GM23338 (cell line): Measurements from ENCODE around the gene TNFAIP8L1. TPM values are rescaled to one million over a fixed set of nuclear protein-coding genes. Genes with fewer than 3 reads are reported as not detected.

Source experiments
- ATAC-seq: fragments of 200-7000 bp; cut with Tn5 transposase; 3 replicates; pipeline ENCODE4 v1.9.1; 2020
- DNase-seq: peaks from one replicate; pipeline ENCODE4 v3.0.0-alpha.2; 2015; ENCODE audit warnings: low spot score
- H2AFZ ChIP-seq: fragments of 200-600 bp; sonication (generic); 2 replicates; pipeline ENCODE4 v1.8.0; 2016; ENCODE audit warnings: antibody characterized with exemption, mild to moderate bottlenecking, moderate library complexity
- H3F3A ChIP-seq: fragments of 200-600 bp; sonication (generic); replicated peaks from 2 replicates; pipeline ENCODE4 v1.8.0; 2017; ENCODE audit warnings: antibody characterized with exemption, mixed run types, low read depth
- H3K27ac ChIP-seq: fragments of 200-600 bp; sonication (generic); 2 replicates; pipeline ENCODE4 v1.6.1; 2016; ENCODE audit warnings: low read depth
- H3K27me3 ChIP-seq: fragments of 200-600 bp; sonication (generic); 2 replicates; pipeline ENCODE4 v1.8.0; 2016; ENCODE audit warnings: mild to moderate bottlenecking, mixed run types, moderate library complexity; ENCODE audit not compliant: insufficient read depth
- H3K36me3 ChIP-seq: fragments of 200-600 bp; sonication (generic); 2 replicates; pipeline ENCODE4 v1.8.0; 2016; ENCODE audit warnings: mild to moderate bottlenecking; ENCODE audit not compliant: insufficient read depth
- H3K4me1 ChIP-seq: fragments of 200-600 bp; sonication (generic); 2 replicates; pipeline ENCODE4 v1.8.0; 2016; ENCODE audit warnings: mild to moderate bottlenecking, moderate library complexity; ENCODE audit not compliant: insufficient read depth
- H3K4me2 ChIP-seq: fragments of 200-600 bp; sonication (generic); 2 replicates; pipeline ENCODE4 v1.7.1; 2017; ENCODE audit warnings: mixed run types
- H3K4me3 ChIP-seq: fragments of 200-600 bp; sonication (generic); 2 replicates; pipeline ENCODE4 v1.6.1; 2016; ENCODE audit warnings: mixed run types
- H3K79me2 ChIP-seq: fragments of 200-600 bp; sonication (generic); replicated peaks from 2 replicates; pipeline ENCODE4 v1.8.0; 2017; ENCODE audit warnings: mild to moderate bottlenecking; ENCODE audit not compliant: insufficient read depth
- H3K9me2 ChIP-seq: fragments of 200-600 bp; sonication (generic); 2 replicates; pipeline ENCODE4 v1.8.0; 2017; ENCODE audit not compliant: insufficient read depth
- H4K20me1 ChIP-seq: fragments of 200-600 bp; sonication (generic); replicated peaks from 2 replicates; pipeline ENCODE4 v1.8.0; 2017; ENCODE audit warnings: mild to moderate bottlenecking; ENCODE audit not compliant: insufficient read depth
- H3K27ac Mint-ChIP-seq: 2 replicates; pipeline ENCODE4 v1.8.0; 2020; ENCODE audit warnings: inconsistent platforms, mild to moderate bottlenecking, moderate library complexity, mixed read lengths
- H3K27me3 Mint-ChIP-seq: 3 replicates; pipeline ENCODE4 v1.8.0; 2022; ENCODE audit warnings: low read depth, mild to moderate bottlenecking, moderate library complexity, mixed read lengths, inconsistent platforms; ENCODE audit not compliant: insufficient read depth, poor library complexity
- H3K36me3 Mint-ChIP-seq: 3 replicates; pipeline ENCODE4 v1.8.0; 2021; ENCODE audit warnings: low read depth, mild to moderate bottlenecking, inconsistent platforms, moderate library complexity, mixed read lengths
- H3K4me1 Mint-ChIP-seq: 3 replicates; pipeline ENCODE4 v1.8.0; 2020; ENCODE audit warnings: mild to moderate bottlenecking, inconsistent platforms, mixed read lengths
- H3K4me3 Mint-ChIP-seq: 3 replicates; pipeline ENCODE4 v1.8.0; 2021; ENCODE audit warnings: moderate library complexity, mild to moderate bottlenecking, inconsistent platforms, mixed read lengths
- H3K9me3 Mint-ChIP-seq: 3 replicates; pipeline ENCODE4 v1.8.0; 2020; ENCODE audit warnings: moderate library complexity, mild to moderate bottlenecking, inconsistent platforms, mixed read lengths
- CTCF ChIP-seq, 2 experiments: fragments of 200-600 bp in 1 of 2; sonication (generic) in 1 of 2; conservative IDR thresholded peaks; 2 replicates each; pipeline versions ENCODE4 v1.5.1 to v1.6.1; 2016 to 2017; ENCODE audit warnings: antibody characterized with exemption in 2 of 2, low read depth in 2 of 2, mild to moderate bottlenecking in 2 of 2, moderate library complexity in 1 of 2
- EZH2 ChIP-seq: fragments of 200-600 bp; sonication (generic); IDR thresholded peaks from one replicate; pipeline ENCODE4 v1.8.0; 2017; ENCODE audit warnings: antibody characterized with exemption, mild to moderate bottlenecking, low read depth; ENCODE audit not compliant: unreplicated experiment
- JUNB ChIP-seq: IDR thresholded peaks from one replicate; pipeline ENCODE4 v1.6.1; 2016; ENCODE audit warnings: antibody characterized with exemption; ENCODE audit not compliant: unreplicated experiment
- NANOG ChIP-seq: IDR thresholded peaks from 2 replicates; pipeline ENCODE4 v1.6.1; 2016; ENCODE audit warnings: antibody characterized with exemption, borderline replicate concordance
- POLR2AphosphoS5 ChIP-seq: IDR thresholded peaks from 2 replicates; pipeline ENCODE4 v1.6.1; 2016; ENCODE audit warnings: antibody characterized with exemption, low read depth
- ZNF114 ChIP-seq: fragments of 250-450 bp; sonication (Bioruptor Pico); IDR thresholded peaks from 2 replicates; pipeline ENCODE4 v1.5.0; 2020; ENCODE audit warnings: mild to moderate bottlenecking, moderate library complexity
- polyA plus RNA-seq: library from polyadenylated mRNA; unstranded; fragments of >200 nt; fragmentation: Nextera tagmentation; extraction: Ambion mirVana; gene quantifications from 2 replicates; pipeline ENCODE4 v1.2.1, GENCODE V29; 2016
- total RNA-seq: library from RNA; depleted of rRNA; stranded (reverse); fragments of >200 nt; shearing (Covaris generic); gene quantifications from 2 replicates; pipeline ENCODE4 v1.2.3, GENCODE V29; 2014
- TF ChIP-seq, protein P1 (sequence below): IDR thresholded peaks from 2 replicates; pipeline ENCODE4 v1.6.1; 2016; ENCODE audit warnings: antibody characterized with exemption
- TF ChIP-seq, protein P2 (sequence below): IDR thresholded peaks from one replicate; pipeline ENCODE4 v1.6.1; 2018; ENCODE audit warnings: antibody characterized with exemption; ENCODE audit not compliant: unreplicated experiment

The TNFAIP8L1 gene
- total and polyA plus RNA-seq, 2 experiments from 2014 or later = 2.7 to 4.1 TPM

- TF ChIP-seq EZH2 = no peak
- no peak for TF ChIP-seq POLR2AphosphoS5
- TF ChIP-seq, protein P1, sequence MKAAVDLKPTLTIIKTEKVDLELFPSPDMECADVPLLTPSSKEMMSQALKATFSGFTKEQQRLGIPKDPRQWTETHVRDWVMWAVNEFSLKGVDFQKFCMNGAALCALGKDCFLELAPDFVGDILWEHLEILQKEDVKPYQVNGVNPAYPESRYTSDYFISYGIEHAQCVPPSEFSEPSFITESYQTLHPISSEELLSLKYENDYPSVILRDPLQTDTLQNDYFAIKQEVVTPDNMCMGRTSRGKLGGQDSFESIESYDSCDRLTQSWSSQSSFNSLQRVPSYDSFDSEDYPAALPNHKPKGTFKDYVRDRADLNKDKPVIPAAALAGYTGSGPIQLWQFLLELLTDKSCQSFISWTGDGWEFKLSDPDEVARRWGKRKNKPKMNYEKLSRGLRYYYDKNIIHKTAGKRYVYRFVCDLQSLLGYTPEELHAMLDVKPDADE = no peak
- TF ChIP-seq CTCF (conservative IDR thresholded peaks at IDR 0.05; ENCODE audit: low read depth in 2 of 2) = no peak
- TF ChIP-seq, protein P2, sequence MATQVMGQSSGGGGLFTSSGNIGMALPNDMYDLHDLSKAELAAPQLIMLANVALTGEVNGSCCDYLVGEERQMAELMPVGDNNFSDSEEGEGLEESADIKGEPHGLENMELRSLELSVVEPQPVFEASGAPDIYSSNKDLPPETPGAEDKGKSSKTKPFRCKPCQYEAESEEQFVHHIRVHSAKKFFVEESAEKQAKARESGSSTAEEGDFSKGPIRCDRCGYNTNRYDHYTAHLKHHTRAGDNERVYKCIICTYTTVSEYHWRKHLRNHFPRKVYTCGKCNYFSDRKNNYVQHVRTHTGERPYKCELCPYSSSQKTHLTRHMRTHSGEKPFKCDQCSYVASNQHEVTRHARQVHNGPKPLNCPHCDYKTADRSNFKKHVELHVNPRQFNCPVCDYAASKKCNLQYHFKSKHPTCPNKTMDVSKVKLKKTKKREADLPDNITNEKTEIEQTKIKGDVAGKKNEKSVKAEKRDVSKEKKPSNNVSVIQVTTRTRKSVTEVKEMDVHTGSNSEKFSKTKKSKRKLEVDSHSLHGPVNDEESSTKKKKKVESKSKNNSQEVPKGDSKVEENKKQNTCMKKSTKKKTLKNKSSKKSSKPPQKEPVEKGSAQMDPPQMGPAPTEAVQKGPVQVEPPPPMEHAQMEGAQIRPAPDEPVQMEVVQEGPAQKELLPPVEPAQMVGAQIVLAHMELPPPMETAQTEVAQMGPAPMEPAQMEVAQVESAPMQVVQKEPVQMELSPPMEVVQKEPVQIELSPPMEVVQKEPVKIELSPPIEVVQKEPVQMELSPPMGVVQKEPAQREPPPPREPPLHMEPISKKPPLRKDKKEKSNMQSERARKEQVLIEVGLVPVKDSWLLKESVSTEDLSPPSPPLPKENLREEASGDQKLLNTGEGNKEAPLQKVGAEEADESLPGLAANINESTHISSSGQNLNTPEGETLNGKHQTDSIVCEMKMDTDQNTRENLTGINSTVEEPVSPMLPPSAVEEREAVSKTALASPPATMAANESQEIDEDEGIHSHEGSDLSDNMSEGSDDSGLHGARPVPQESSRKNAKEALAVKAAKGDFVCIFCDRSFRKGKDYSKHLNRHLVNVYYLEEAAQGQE = no peak
- TF ChIP-seq NANOG = no peak
Observed at GRCh38 chr19:4591320-4591719, 48.0 kb upstream of the TNFAIP8L1 start (continued).

- Histone ChIP-seq H4K20me1 (no peaks in the 10 kb centered on the region), H3K9me2 (no peaks in the 10 kb centered on the region), H3K36me3 (no peaks in the 10 kb centered on the region), H3K4me2 (no peak overlapping the region), H3K4me3 (no peak overlapping the region), H3K79me2 (no peaks in the 10 kb centered on the region), H3K27ac (no peak overlapping the region), H3K4me1 (0 out of 2 replicates have a peak, but pooled peaks cover 3% of the 10 kb centered on the region), H3F3A (peaks cover 8% of the 10 kb centered on the region; the same call in 1 of the 2 replicates), H3K27me3 (peaks cover 22% of the 10 kb centered on the region), H2AFZ (no peak overlapping the region)
- H3K4me3 Mint-ChIP-seq = no peak overlapping the region
- no peaks in the 10 kb centered on the region for H3K9me3 Mint-ChIP-seq
- peaks cover 19% of the 10 kb centered on the region for H3K4me1 Mint-ChIP-seq
- peaks cover 18% of the 10 kb centered on the region for H3K27me3 Mint-ChIP-seq
- no peak overlapping the region for H3K27ac Mint-ChIP-seq
- H3K36me3 Mint-ChIP-seq = no peaks in the 10 kb centered on the region
- DNase-seq (no peak), ATAC-seq (no peak)
- TF ChIP-seq ZNF114 (CRISPR knock-in tag) (no peak), JUNB (no peak)
- TF ChIP-seq, protein P2 = no peak
Observed at GRCh38 chr19:4592445-4592844, 46.9 kb upstream of the TNFAIP8L1 start.
